ENCODE data around the gene NIN. TPM values are rescaled to one million over a fixed set of nuclear protein-coding genes. Genes with fewer than 3 reads are reported as not detected.

The NIN gene
- total RNA-seq, 1 donor from 2014 or later = 45.4 TPM

DNA sequence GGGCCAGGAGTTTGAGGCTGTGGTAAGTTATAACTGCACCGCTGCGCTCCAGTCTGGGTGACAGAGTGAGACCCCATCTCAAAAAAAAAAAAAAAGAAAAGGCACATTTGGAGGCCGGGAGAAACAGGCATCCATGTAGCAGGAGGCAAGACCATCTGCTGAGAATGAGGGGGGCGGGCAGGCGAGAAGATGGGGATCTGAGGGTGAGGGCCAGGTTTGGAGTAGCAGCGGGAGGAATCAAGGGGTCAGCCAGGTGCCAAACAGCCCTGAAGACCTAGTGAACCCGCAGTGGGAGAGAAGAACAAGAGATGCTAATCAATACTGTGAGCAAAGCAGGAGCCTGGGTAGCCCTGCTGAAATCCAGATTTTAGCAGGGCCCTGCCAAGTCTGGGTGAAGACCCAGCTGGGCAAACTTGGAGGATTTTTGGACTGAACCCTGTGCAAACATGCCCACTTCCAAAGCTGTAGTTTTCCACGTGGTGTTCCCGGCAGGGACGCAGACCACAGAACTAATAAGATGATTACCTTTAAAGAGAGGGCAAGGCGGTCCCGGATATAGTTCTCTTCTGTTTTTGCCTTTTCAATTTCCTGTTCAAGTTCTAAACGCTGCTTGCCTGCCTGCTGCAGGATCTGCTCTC lies 61.0 kb downstream of the NIN start:
- H3K27ac ChIP-seq (ENCODE audit: low read depth, low read length) = no peak overlapping the region
- Mint-ChIP-seq H3K9me3 (ENCODE audit: unreplicated experiment) (no peaks in the 10 kb centered on the region), H3K27me3 (ENCODE audit: low read depth, unreplicated experiment) (no peaks in the 10 kb centered on the region), H3K4me3 (ENCODE audit: unreplicated experiment) (no peak overlapping the region), H3K4me1 (ENCODE audit: low read depth, unreplicated experiment) (peaks cover 25% of the 10 kb centered on the region), H3K27ac (ENCODE audit: unreplicated experiment) (no peak overlapping the region), H3K36me3 (ENCODE audit: low read depth, unreplicated experiment) (peaks cover 17% of the 10 kb centered on the region)
- H3K9me3 ChIP-seq (ENCODE audit: insufficient read depth, low read depth, low read length) = no peaks in the 10 kb centered on the region
- H3K4me2 ChIP-seq (ENCODE audit: low read length) = no peak overlapping the region
- no peaks in the 10 kb centered on the region for H4K20me1 ChIP-seq (ENCODE audit: insufficient read depth, low read length)
- H3K27me3 ChIP-seq (ENCODE audit: insufficient read depth, low read length) = no peaks in the 10 kb centered on the region
- H3K4me3 ChIP-seq (ENCODE audit: insufficient read depth, low read depth, low read length) = no peak overlapping the region
- no peak for DNase-seq (ENCODE audit: low read depth)
- H3K4me1 ChIP-seq (ENCODE audit: insufficient read depth, low read length) = peaks cover 9% of the 10 kb centered on the region
- TF ChIP-seq EZH2 (IDR thresholded peaks at IDR 0.05; ENCODE audit: insufficient read depth, low read length) = no peak
- TF ChIP-seq, protein P1, sequence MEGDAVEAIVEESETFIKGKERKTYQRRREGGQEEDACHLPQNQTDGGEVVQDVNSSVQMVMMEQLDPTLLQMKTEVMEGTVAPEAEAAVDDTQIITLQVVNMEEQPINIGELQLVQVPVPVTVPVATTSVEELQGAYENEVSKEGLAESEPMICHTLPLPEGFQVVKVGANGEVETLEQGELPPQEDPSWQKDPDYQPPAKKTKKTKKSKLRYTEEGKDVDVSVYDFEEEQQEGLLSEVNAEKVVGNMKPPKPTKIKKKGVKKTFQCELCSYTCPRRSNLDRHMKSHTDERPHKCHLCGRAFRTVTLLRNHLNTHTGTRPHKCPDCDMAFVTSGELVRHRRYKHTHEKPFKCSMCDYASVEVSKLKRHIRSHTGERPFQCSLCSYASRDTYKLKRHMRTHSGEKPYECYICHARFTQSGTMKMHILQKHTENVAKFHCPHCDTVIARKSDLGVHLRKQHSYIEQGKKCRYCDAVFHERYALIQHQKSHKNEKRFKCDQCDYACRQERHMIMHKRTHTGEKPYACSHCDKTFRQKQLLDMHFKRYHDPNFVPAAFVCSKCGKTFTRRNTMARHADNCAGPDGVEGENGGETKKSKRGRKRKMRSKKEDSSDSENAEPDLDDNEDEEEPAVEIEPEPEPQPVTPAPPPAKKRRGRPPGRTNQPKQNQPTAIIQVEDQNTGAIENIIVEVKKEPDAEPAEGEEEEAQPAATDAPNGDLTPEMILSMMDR (IDR thresholded peaks at IDR 0.05; ENCODE audit: insufficient read depth, low read depth, low read length) = no peak
- H3K36me3 ChIP-seq (ENCODE audit: insufficient read depth, low read length) = peaks cover 21% of the 10 kb centered on the region
- H3K9ac ChIP-seq (ENCODE audit: low read length) = no peak overlapping the region
- H2AFZ ChIP-seq (ENCODE audit: low read depth, low read length) = no peak overlapping the region
- FAIRE-seq = no peak
- no peaks in the 10 kb centered on the region for H3K79me2 ChIP-seq (ENCODE audit: insufficient read depth, low read length)

DNA sequence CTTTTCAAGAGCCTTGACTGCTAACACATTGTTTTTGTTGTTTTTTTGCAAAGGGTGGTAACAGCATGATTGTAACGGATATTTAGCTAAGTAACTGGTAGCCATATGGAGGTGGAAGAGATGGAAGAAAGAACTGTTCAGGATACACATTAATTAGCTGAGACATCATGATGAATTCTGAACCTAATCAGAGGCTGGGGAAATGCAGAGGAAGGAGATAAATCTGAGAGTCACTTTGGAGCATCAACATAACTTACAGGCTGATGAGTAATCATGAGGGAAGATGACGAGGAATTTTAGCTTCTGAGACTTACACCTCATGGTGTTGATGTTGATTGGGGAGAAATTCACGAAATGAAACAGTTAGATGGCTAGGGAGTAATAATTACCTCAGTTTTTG lies 62.3 kb downstream of the NIN start:
- H3K4me2 ChIP-seq (ENCODE audit: low read length) = no peak overlapping the region
- H4K20me1 ChIP-seq (ENCODE audit: insufficient read depth, low read length) = no peaks in the 10 kb centered on the region
- no peak overlapping the region for H2AFZ ChIP-seq (ENCODE audit: low read depth, low read length)
- TF ChIP-seq, protein P1 (IDR thresholded peaks at IDR 0.05; ENCODE audit: insufficient read depth, low read depth, low read length) = no peak
- TF ChIP-seq EZH2 (IDR thresholded peaks at IDR 0.05; ENCODE audit: insufficient read depth, low read length) = no peak
- no peaks in the 10 kb centered on the region for H3K79me2 ChIP-seq (ENCODE audit: insufficient read depth, low read length)
- H3K9ac ChIP-seq (ENCODE audit: low read length) = no peak overlapping the region
- peak overlapping the region; percentile 13 for H3K27ac Mint-ChIP-seq (ENCODE audit: unreplicated experiment)
- FAIRE-seq (peak; percentile 13), DNase-seq (ENCODE audit: low read depth) (peak; percentile 54)
- no peaks in the 10 kb centered on the region for H3K27me3 ChIP-seq (ENCODE audit: insufficient read depth, low read length)
- H3K36me3 ChIP-seq (ENCODE audit: insufficient read depth, low read length) = peaks cover 21% of the 10 kb centered on the region
- no peaks in the 10 kb centered on the region for H3K27me3 Mint-ChIP-seq (ENCODE audit: low read depth, unreplicated experiment)
- H3K9me3 Mint-ChIP-seq (ENCODE audit: unreplicated experiment) = no peaks in the 10 kb centered on the region
- no peaks in the 10 kb centered on the region for H3K9me3 ChIP-seq (ENCODE audit: insufficient read depth, low read depth, low read length)
- H3K4me1 Mint-ChIP-seq (ENCODE audit: low read depth, unreplicated experiment) = peaks cover 20% of the 10 kb centered on the region
- no peak overlapping the region for H3K4me3 ChIP-seq (ENCODE audit: insufficient read depth, low read depth, low read length)
- H3K4me1 ChIP-seq (ENCODE audit: insufficient read depth, low read length) = peaks cover 7% of the 10 kb centered on the region
- H3K4me3 Mint-ChIP-seq (ENCODE audit: unreplicated experiment) = no peak overlapping the region
- H3K36me3 Mint-ChIP-seq (ENCODE audit: low read depth, unreplicated experiment) = peaks cover 17% of the 10 kb centered on the region
- peak overlapping the region; percentile 35 for H3K27ac ChIP-seq (ENCODE audit: low read depth, low read length)

DNA sequence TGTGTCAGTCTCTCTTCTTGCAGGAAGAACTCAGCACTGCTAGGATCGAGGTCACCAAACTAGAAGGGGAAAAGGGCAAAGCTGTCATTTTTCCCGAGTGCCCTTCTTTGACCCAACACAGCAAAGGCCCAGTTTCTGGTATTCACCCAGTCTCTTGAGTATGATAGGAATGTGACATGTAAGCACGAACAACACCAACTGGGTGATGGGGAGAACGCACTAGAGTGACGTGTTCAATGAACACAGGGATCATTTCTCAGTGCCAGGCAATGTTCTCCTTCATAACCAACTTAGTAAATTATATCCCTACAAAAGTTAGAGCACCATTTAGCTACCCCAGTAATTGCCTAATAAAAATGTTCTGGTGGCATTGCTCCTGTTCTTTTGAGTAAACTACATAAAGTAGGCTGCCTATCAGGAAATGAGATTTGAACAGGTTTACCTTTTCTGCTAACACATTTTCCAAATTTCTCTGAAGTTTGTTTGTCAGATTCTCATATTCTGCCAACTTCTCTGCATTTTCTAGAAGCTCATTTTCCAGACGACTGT lies 64.5 kb downstream of the NIN start:
- Histone ChIP-seq H3K36me3 (ENCODE audit: insufficient read depth, low read length) (peaks cover 23% of the 10 kb centered on the region), H3K79me2 (ENCODE audit: insufficient read depth, low read length) (no peaks in the 10 kb centered on the region), H3K27ac (ENCODE audit: low read depth, low read length) (no peak overlapping the region), H3K4me3 (ENCODE audit: insufficient read depth, low read depth, low read length) (no peak overlapping the region), H3K9me3 (ENCODE audit: insufficient read depth, low read depth, low read length) (no peaks in the 10 kb centered on the region), H2AFZ (ENCODE audit: low read depth, low read length) (no peak overlapping the region), H4K20me1 (ENCODE audit: insufficient read depth, low read length) (no peaks in the 10 kb centered on the region), H3K4me2 (ENCODE audit: low read length) (peak overlapping the region; percentile 13), H3K9ac (ENCODE audit: low read length) (no peak overlapping the region), H3K27me3 (ENCODE audit: insufficient read depth, low read length) (no peaks in the 10 kb centered on the region), H3K4me1 (ENCODE audit: insufficient read depth, low read length) (peaks cover 27% of the 10 kb centered on the region)
- Mint-ChIP-seq H3K4me3 (ENCODE audit: unreplicated experiment) (peak overlapping the region; percentile 6), H3K27me3 (ENCODE audit: low read depth, unreplicated experiment) (no peaks in the 10 kb centered on the region), H3K36me3 (ENCODE audit: low read depth, unreplicated experiment) (peaks cover 13% of the 10 kb centered on the region), H3K9me3 (ENCODE audit: unreplicated experiment) (no peaks in the 10 kb centered on the region), H3K4me1 (ENCODE audit: low read depth, unreplicated experiment) (peaks cover 32% of the 10 kb centered on the region), H3K27ac (ENCODE audit: unreplicated experiment) (peak overlapping the region; percentile 11)
- peak; percentile 20 for DNase-seq (ENCODE audit: low read depth)
- TF ChIP-seq, protein P1 (IDR thresholded peaks at IDR 0.05; ENCODE audit: insufficient read depth, low read depth, low read length) = no peak
- TF ChIP-seq EZH2 (IDR thresholded peaks at IDR 0.05; ENCODE audit: insufficient read depth, low read length) = no peak
- FAIRE-seq = peak; percentile 52

Data from astrocyte (in vitro differentiated cells and primary cell).